NCI-H69 (cell line): ENCODE data around the gene GNB3.
A peak's percentile ranks its signal among the peaks of the same experiment; 100 is the strongest.
"Not testable (repeated sequence)": the region's sequence is repeated elsewhere in the genome, so short reads cannot be mapped to it uniquely, and the experiment has no call there.

Experiments
- DNase-seq: peaks from one replicate; lab custom pipeline; 2025; lab: John Stamatoyannopoulos, UW

The GNB3 gene

DNA sequence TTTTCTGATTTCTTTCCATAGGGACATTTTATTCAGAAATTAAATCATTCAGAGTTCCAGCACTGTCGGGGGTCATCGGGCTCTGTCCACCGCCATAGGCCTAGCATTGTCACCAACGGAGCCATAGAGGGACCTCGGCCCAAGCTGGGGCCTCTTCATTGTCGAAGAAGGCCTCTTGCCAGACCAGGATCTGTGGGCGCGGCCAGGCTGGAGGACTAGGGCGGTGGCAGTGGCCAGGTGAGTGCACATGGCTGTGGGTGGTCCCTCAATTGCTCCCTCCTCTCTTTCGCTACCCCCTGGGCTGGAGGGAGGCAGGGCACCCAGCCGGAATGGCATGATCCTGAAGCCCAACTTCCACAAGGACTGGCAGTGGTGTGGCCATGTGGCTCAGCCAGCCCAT is 43.0 kb downstream of the GNB3 start:
- DNase-seq: no peak

DNA sequence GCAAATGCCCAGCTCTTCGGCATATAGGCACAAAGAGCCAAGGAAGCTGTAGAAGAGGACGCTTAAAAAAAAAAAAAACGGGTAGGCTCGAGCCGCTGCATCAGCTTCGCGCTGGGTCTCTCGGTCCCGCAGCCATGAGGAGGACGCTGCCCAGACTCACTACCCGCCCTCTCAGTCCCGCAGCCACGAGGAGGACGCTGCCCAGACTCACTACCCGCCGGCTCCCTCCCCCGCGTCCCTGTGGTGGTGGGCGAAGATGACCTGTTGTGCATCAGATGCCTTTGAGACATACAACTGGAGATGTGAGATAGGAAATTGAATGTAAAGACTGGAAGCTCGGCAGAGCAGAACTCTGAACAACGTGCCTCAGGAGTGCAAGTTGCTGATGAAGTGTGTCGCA is 43.8 kb downstream of the GNB3 start:
- no peak for DNase-seq

DNA sequence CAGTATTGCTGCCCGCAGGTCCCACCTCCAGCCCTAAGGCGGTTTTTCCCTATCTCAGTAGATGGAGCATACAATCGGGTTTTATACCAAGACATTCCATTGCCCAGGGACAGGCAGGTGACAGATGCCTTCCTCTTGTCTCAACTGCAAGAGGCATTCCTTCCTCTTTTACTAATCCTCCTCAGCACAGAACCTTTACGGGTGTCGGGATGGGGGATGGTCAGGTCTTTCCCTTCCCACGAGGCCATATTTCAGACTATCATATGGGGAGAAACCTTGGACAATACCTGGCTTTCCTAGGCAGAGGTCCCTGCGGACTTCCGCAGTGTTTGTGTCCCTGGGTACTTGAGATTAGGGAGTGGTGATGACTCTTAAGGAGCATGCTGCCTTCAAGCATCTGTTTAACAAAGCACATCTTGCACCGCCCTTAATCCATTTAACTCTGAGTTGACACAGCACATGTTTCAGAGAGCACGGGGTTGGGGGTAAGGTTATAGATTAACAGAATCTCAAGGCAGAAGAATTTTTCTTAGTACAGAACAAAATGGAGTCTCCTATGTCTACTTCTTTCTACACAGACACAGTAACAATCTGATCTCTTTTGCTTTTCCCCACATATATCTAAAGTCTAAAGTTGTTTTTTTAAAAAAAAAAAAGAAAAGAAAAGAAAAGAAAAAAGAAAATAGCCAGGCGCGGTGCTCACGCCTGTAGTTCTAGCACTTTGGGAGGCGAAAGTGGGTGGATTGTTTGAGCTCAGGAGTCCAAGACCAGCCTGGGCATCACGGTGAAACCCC is 45.7 kb downstream of the GNB3 start:
- DNase-seq: not testable (repeated sequence)

DNA sequence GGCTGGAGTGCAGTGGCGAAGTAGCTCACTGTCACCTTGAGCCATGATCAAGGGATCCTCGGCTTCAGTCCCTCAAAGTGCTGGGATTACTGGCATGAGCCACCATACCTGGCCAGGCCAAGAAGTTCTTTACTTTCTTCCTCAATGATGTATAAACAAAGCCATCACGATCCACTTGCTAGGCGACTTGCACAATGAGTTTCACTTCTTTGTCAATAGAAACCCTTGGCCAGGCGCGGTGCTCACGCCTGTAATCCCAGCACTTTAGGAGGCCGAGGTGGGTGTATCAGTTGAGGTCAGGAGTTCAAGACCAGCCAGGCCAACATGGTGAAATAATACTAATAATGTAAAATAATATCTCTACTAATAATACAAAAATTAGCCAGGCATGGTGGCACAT is 46.7 kb downstream of the GNB3 start:
- DNase-seq: no peak

DNA sequence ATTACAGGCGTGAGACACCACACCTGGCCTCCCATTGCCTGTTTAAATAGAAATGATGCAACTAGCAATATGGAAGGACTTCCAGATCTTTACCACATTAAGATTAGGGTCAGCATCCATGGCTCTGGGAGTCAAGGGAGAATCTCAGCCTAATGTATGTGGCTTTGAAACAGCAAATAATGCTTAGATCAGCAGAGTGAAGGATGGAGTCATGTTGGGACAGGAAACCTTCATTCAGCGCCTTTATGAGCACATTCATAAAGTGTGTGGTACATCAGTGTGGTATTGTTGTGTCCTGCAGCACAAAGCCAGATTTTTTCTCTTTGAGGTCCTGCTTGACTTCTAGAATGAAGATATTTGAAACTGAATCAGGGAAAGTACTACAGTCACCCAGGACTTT is 47.6 kb downstream of the GNB3 start:
- no peak for DNase-seq

DNA sequence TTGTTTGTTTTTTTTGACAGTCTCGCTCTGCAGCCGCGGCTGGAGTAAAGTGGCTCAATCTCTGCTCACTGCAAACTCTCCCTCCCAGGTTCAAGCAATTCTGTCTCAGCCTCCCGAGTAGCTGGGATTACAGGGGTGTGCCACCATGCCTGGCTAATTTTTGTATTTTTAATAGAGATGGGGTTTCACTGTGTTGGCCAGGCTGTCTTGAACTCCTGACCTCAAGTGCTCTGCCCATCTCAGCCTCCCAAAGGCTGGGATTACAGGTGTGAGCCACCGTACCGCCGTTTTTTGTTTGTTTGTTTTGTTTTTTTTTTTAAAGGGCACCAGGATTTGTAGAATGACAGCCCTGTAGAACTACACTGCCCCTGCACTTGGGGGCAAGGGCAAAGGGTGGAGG is 48.1 kb downstream of the GNB3 start:
- DNase-seq: not testable (repeated sequence)

DNA sequence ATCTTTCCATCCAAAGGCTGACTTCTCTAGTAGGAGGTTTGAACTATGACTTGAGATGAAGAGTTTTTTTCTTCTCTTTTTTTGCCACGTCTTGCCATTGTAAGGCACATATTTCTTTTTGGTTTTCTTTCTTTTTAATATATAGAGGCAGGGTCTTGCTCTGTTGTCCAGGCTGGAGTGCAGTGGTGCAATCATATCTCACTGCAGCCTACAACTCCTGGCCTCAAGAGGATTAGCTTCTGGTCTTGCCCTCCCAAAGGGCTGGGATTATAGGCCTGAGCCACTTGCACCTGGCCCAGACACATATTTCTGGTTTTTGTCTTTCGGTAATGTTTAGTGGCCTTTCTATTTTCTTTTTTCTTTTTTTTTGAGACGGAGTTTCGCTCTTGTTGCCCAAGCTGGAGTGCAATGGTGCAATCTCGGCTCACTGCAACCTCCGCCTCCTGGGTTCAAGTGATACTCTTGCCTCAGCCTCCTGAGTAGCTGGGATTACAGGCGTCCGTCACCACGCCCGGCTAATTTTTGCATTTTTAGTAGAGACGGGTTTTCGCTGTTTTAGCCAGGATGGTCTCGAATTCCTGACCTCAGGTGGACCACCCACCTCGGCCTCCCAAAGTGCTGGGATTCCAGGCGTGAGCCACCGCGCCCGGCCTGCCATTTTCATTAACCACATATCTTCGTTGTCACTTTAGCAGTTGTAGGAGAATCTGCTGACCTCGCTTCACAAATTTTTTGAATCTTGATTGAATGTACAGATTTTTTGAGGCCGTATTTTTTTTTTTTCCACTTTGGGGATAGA is 49.2 kb downstream of the GNB3 start:
- DNase-seq: not testable (repeated sequence)

DNA sequence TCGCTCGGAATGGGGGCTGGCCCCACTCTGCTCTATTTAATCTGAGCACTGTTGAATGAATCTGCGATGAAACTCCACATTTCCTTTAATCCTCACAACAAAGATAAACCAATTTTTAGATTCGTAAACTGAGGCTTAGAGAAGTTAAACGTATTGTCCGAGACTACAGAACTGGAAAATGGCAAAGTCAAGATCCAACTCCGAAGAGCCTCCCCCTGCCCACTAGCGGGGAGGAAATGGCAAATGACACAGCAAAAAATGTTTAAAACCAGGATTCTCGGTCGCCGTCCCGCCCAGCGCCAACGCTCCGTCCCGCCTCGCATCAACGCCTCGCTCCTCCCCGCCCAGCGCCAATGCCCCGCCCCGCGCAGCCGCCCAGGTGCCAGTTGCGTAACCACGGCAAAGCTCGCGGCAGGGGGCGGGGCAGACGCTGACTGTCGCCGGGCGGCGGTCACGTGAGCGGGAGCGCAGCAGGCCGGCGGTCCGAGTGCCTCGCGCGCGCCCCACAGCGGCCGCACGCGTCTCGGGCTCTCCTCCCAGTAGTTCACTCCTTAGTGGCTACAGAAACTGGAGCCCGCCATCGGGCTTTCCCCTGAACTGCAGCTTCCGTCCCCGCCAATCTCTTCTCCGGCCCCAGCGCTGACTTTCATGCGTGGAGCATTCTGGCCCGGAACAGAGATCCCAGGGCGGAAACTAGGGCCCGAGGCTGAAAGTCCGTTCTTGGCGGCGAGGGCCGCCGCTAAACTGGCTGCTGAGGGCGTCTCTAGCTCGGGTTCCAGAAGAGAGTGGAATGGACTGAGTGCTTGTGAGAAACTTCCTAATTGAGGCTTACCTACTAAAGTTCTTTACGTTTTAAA is 50.3 kb downstream of the GNB3 start:
- DNase-seq: peak; percentile 99

DNA sequence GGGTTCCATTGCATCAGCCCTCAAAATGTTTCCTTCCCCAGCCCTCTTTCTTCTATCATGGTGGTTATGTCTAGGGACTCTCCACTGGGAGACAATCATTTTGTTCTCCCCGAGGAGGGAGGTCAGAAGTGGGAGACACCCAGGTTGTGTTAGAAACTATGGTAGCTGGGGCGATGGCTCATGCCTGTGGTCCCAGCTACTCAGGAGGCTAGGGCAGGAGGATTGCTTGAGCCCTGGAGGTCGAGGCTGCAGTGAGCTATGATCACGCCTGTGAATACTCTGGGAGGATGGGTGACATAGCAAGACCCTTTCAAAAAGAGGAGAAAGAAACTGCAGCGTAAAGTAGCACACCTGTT is 50.9 kb downstream of the GNB3 start:
- DNase-seq: no peak

DNA sequence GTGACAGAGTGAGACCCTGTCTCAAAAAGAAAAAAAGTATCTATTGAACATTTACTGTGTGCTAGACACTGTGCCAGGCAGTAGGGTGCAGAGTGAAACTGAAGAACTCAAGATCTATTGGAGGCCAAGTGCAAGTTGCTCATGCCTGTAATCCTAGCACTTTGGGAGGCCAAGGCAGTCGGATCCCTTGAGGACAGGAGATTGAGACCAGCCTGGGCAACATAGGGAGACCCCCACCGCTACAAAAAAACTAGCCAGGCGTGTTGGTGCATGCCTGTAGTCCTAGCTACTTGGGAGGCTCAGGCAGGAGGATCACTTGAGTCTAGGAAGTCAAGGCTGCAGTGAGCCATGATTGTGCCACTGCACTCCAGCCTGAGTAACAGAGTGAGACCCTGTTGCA is 52.0 kb downstream of the GNB3 start:
- not testable (repeated sequence) for DNase-seq

DNA sequence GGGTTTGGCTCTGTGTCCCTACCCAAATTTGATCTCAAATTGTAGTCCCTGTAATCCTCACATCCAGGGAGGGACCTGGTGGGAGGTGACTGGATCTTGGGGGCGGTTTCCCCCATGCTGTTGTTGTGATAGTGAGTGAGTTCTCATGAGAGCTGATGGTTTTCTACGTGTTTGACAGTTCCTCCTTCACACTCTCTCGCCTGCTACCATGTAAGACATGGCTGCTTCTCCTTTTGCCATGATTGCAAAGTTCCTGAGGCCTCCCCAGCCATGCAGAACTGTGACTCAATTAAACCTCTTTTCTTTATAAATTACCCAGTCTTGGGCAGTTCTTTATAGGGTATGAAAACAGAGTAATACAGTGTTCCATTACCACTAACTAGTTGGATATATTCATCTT is 53.6 kb downstream of the GNB3 start:
- DNase-seq: no peak
